ENCODE data around the gene KCNK15.

Gene KCNK15

GRCh38 chr20:44781791-44782190 is 36.1 kb downstream of the KCNK15 start:
- Histone ChIP-seq H3K27me3 (replicated peaks; ENCODE audit: control insufficient read depth, insufficient read depth, low read length) (no peaks in the 10 kb centered on the region; the same call in 1 of the 2 replicates), H3K36me3 (ENCODE audit: control insufficient read depth, insufficient read depth, low read length) (no peaks in the 10 kb centered on the region), H3K4me3 (replicated peaks; ENCODE audit: low read depth, low read length) (no peak overlapping the region)
- TF ChIP-seq CTCF (IDR thresholded peaks at IDR 0.05; ENCODE audit: insufficient read depth, low read length, poor library complexity, severe bottlenecking): no peak
- DNase-seq (ENCODE audit: extremely low read depth, insufficient read length): no peak

GRCh38 chr20:44784688-44785087 is 39.0 kb downstream of the KCNK15 start:
- no peak for TF ChIP-seq CTCF (IDR thresholded peaks at IDR 0.05; ENCODE audit: insufficient read depth, low read length, poor library complexity, severe bottlenecking)

GRCh38 chr20:44785768-44786167 is 40.1 kb downstream of the KCNK15 start:
- no peak for TF ChIP-seq CTCF (IDR thresholded peaks at IDR 0.05; ENCODE audit: insufficient read depth, low read length, poor library complexity, severe bottlenecking)
- no peaks in the 10 kb centered on the region for H3K36me3 ChIP-seq (ENCODE audit: control insufficient read depth, insufficient read depth, low read length)
- no peaks in the 10 kb centered on the region; the same call in 1 of the 2 replicates for H3K27me3 ChIP-seq (replicated peaks; ENCODE audit: control insufficient read depth, insufficient read depth, low read length)
- H3K4me3 ChIP-seq (replicated peaks; ENCODE audit: low read depth, low read length): no peak overlapping the region
- no peak for DNase-seq (ENCODE audit: extremely low read depth, insufficient read length)

More at GRCh38 chr20:44784688-44785087, 39.0 kb downstream of the KCNK15 start:
- Histone ChIP-seq H3K36me3 (ENCODE audit: control insufficient read depth, insufficient read depth, low read length) (no peaks in the 10 kb centered on the region), H3K27me3 (replicated peaks; ENCODE audit: control insufficient read depth, insufficient read depth, low read length) (no peaks in the 10 kb centered on the region; the same call in 1 of the 2 replicates), H3K4me3 (replicated peaks; ENCODE audit: low read depth, low read length) (no peak overlapping the region)
- DNase-seq (ENCODE audit: extremely low read depth, insufficient read length): no peak

- no peak for DNase-seq (ENCODE audit: extremely low read depth, insufficient read length)
- H3K27me3 ChIP-seq (replicated peaks; ENCODE audit: control insufficient read depth, insufficient read depth, low read length): no peaks in the 10 kb centered on the region; the same call in 1 of the 2 replicates
- no peak for TF ChIP-seq CTCF (IDR thresholded peaks at IDR 0.05; ENCODE audit: insufficient read depth, low read length, poor library complexity, severe bottlenecking)
- H3K4me3 ChIP-seq (replicated peaks; ENCODE audit: low read depth, low read length): no peak overlapping the region
- no peaks in the 10 kb centered on the region for H3K36me3 ChIP-seq (ENCODE audit: control insufficient read depth, insufficient read depth, low read length)
Observed at GRCh38 chr20:44787299-44787698, 41.6 kb downstream of the KCNK15 start.

DNA sequence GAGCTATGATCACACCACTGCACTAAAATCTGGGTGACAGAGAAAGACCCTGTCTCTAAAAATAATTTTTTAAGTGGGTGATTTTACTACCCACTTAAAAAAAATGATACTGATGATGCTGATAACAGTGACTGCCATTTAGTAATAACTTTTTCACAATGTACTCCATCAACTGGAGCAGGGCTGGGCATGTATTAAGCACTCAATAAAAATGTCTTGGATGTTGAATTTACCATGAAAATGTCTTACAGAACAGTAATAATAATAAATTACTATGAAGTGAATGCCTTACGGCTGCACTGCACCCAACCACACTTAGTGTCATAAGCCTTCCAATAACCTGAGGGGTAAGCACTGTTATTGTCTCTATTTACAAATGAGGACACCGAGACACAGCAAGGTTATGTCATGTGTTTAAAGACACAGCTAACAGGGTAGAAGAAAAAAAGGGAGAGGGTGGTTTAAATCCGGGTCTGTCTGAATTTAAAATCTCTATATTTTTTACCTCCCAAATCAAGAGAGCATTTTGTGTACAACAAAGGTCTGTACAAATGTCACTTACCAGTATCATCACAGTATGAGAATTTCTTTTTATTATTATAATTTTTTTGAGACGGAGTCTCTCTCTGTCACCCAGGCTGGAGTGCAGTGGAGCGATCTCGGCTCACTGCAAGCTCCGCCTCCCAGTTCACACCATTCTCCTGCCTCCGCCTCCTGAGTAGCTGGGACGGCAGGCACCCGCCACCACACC is 43.2 kb downstream of the KCNK15 start:
- H3K27me3 ChIP-seq (replicated peaks; ENCODE audit: control insufficient read depth, insufficient read depth, low read length): no peaks in the 10 kb centered on the region; the same call in 1 of the 2 replicates
- no peak for DNase-seq (ENCODE audit: extremely low read depth, insufficient read length)
- no peak overlapping the region for H3K4me3 ChIP-seq (replicated peaks; ENCODE audit: low read depth, low read length)
- no peak for TF ChIP-seq CTCF (IDR thresholded peaks at IDR 0.05; ENCODE audit: insufficient read depth, low read length, poor library complexity, severe bottlenecking)
- no peaks in the 10 kb centered on the region for H3K36me3 ChIP-seq (ENCODE audit: control insufficient read depth, insufficient read depth, low read length)

Measured in GM06990 (cell line).